Upper lobe of left lung (tissue), 4 donors: ENCODE results near the gene NFAT5.

ENCODE experiments used
- CTCF ChIP-seq, 6 experiments: fragments of 450-650 bp in 4 of 6; fragments of 200-600 bp in 2 of 6; sonication (generic) in 2 of 6; IDR thresholded peaks; one replicate each; pipeline ENCODE4 v1.5.1; 2016 to 2019; ENCODE audit warnings: antibody characterized with exemption in 6 of 6
- POLR2AphosphoS5 ChIP-seq, 2 donors: sonication (generic); formaldehyde crosslinking; IDR thresholded peaks; one replicate each; pipeline ENCODE4 v1.5.1; 2017; ENCODE audit warnings: antibody characterized with exemption in 2 of 2

GRCh38 chr16:69562813-69563212 lies 3.0 kb upstream of the NFAT5 start:
- TF ChIP-seq POLR2AphosphoS5 (IDR thresholded peaks at IDR 0.05), result no peak
- TF ChIP-seq CTCF (IDR thresholded peaks at IDR 0.05), result no peak
